GM18508 (cell line): ENCODE results near the gene SLC16A7.
A peak's percentile ranks its signal among the peaks of the same experiment; 100 is the strongest.
"Not testable (repeated sequence)": the region's sequence is repeated elsewhere in the genome, so short reads cannot be mapped to it uniquely, and the experiment has no call there.

Experiments used
- ATAC-seq: cut with Tn5 transposase; IDR thresholded peaks from one replicate; pipeline ENCODE4 v1.9.1; 2021; ENCODE audit warnings: moderate number of reproducible peaks; ENCODE audit not compliant: insufficient read depth, unreplicated experiment

SLC16A7 gene

DNA sequence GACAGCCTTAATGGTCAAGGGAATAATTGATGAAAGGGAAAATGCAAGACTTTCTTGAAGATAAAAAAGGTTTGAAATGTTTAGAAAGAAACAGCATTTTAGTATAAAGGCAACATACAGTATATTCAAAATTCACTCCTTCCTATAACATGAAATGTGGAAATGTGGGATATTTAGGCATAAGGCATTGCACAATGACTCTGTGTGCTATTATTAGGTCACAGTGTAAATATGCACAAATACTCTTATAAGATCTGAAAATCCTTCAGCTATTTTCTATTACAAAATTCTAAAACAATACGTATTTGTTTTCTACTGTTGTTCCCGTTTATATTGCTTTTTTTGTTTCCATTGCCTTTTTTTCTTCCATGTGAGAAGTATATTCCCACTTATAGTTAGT lies 127.7 kb downstream of the SLC16A7 start:
- no peak for ATAC-seq

DNA sequence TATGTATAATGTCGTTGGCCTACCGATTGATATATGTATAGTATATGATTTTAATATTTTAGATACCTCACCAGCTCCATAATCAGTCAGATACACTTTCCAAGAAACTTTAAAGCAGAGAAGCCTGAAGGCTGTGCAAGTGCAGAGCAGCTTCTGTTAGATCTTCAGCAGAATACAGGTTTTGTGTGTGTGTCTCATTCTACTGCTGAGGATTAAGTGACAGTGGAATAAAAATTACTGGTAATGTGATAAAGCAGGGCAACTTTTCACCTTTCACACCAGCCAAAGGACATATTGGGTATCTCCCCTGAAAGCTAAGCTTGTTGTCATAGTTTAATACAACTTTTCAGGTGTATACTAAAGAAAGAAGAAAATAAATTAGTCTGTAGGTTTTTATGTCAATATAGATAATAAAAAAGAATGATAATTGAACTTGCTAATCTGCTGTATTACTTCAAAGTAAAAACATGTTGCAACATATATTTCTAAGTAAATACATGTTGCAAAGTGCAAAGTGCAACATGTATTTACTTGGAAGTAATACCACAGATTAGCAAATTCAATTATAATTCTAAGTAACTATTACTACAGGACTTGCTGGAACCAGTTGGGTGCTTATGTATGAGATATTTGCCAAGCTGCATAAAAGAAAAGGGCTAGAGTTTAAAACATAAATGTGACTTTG lies 128.3 kb downstream of the SLC16A7 start:
- ATAC-seq = no peak

DNA sequence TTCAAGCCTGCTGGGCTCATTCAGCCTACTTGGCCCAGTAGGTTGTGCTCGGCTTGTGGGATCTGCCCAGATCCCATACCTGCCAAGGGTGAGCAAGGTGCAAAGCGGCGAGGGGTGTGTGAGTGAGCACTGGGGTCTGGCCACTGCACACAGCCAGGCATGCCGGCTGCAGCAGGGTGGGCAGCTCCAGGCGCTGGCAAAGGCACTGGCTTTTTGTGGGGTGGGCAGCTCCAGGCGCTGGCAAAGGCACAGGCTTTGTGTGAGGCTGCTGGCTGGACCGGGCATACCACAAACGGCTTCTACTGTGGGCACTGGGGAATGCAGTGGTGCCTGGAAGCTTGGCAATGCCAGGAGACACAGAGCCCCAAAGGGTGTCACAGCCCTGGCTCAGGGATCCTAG lies 137.4 kb downstream of the SLC16A7 start:
- ATAC-seq = no peak

DNA sequence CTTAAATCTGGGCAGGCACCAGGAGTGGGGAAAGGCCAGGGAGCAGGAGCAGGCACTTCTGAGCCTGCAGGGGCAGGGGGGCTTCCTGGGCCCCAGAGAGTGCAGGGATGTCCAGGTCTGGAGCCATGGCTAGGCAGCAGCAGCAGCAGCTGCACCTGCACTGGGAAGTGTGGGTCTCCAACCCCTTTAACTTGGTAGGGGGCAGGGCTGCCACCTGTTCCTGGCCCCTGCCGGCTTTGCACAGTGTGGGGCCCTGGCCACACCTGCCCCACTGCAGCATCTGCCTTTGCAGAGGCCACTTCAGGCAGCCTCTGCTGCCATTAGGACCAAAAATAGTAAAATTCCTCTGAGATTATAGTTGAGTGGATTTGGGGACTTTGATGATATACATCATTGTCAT lies 138.5 kb downstream of the SLC16A7 start:
- ATAC-seq = no peak

DNA sequence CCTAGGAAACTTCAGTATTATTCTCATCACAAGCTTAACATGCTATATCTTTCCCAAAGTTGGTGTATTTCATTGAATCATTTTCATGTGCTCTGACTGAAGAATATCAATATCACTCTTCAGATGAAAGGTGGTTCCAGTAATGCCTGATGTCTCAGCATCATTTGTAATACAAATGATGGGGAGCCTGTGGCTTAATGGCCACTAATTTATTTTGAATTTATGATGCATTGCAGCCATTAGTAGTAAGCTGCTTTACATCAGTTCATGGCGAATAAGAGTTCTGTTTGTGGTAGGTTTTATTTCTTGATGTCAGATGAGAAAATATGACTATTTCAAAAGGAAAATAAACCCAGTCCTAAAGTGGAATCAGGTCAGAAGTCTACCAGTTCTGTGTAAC lies 139.4 kb downstream of the SLC16A7 start:
- no peak for ATAC-seq

DNA sequence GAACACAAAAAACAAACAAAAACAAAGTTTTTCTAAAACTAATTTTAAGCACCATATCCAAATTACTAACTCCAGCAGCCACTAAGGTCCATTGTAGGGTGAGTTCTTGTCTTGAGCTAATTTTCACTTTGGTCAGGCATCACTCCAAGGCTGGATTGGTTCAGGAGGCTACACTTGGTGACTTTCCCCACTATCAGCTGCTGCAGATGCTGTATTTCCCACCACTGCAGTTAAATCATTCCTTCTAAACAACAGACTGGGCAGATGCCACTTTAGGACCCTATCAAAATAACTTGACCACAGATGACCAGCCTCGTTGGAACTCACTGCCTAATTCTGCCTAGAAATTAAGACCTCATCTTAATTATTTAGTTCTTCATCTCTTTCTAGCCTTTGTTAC lies 140.5 kb downstream of the SLC16A7 start:
- no peak for ATAC-seq

DNA sequence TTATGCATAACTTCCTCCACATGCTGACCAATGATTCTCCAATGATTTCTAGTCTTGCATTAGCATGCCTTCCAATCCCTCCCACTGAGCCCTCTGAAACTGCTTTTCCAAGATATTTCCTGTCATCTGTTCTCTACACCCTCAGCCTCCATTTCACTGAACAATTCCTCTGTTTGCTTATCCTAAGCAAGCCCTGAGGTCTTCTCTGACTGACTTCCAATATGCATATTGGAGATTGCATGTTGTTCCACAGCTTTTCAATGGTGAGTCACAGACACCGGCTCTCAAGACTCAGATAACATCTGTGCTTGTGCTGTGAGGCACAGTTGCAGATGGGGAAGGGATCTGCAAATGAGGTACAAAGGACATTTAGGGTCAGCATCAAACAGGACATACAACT lies 141.0 kb downstream of the SLC16A7 start:
- ATAC-seq = no peak

DNA sequence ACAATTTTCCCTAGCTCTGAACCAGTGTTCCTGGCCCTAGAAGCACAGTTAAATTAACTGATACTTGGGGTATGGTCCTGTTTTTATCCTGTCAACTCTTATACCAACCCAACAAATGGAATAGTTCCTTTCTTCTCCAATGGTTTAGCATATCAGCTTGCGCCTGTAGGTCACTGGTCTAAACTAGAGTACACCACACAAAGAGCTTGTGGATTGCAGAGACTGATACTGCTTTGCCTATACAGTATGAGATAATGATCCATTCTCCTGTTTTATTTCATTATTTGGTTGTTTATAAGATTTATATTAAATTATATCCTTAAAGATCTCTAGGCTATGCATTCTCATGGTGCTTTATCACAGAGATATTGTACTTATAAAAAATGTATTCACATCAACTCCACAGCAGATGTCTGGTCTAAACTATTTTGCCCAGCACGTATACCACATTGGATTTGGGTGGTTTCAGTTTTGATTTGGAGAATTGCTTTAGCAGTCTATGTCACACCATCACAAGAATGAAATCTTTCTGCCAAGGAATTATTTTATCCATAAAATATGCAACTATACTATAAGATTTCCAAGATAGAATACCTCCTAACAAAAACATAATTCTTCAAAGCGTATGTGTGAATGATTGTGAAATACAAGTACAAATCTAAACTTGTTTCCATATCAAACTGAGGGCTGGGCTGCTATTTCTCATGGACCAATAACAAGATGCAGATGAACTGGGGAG lies 142.1 kb downstream of the SLC16A7 start:
- no peak for ATAC-seq

DNA sequence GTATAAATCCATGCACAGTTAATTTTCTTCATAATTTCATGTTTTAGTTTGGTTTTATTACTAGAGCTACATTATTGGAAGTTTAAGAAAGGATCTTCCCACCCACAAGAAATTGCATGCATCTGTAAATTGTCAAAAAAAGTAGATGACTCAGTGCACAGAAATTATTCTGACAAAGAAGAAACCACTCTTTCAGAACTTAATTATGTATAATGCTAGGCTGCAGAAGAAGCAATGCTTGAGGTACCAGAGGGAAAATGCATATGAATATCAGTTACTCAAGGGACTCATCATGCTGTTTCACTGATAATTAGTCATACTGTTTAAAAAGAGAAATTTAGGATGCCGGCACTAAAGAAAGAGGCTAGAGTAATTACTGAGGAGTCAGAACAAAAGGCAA lies 147.0 kb downstream of the SLC16A7 start:
- ATAC-seq = no peak

DNA sequence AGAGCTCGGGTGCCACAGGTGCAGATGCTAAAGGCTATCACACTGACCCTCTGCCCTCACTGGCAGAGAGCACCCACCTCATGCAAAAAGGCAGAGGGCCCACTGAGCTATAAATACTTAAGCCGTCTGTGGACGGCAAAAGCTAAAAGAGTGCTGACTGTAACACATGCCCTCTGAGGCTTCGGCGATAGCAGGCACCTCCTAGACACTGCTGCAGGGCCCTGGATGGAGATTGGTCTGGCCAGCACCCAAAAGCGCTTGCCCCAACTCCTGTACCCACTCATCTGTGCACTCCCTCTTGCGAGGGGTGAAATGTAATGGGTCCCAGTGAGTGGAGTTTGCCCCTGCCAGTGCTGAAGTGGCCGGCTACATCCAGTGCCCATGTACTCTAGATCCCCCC lies 148.7 kb downstream of the SLC16A7 start:
- no peak for ATAC-seq

DNA sequence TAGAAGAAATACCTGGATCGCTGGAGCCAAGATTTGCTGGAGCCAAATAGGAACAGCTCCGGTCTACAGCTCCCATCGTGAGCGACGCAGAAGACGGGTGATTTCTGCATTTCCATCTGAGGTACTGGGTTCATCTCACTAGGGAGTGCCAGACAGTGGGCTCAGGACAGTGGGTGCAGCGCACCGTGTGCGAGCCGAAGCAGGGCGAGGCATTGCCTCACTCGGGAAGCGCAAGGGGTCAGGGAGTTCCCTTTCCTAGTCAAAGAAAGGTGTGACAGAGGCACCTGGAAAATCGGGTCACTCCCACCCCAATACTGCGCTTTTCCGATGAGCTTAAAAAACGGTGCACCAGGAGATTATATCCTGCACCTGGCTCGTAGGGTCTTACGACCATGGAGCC lies 155.3 kb downstream of the SLC16A7 start:
- not testable (repeated sequence) for ATAC-seq

DNA sequence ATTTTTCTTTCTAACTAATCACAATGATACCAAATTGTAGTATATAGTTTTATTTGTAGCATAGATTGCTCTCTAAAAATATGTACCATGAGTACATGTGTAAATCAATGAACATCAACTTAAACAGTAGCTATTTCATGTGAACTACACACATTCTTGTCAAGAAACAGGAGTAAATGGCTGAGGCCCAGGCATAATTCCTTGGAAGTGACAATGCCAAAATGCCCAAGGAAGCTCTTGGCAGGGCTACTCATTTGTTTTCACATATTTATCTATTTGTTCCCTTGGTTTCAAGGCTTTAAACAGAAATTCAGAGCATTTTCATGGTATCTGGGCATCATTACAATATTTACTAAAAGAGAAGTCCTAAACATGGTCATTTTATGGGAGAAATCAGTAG lies 165.7 kb downstream of the SLC16A7 start:
- ATAC-seq = no peak

DNA sequence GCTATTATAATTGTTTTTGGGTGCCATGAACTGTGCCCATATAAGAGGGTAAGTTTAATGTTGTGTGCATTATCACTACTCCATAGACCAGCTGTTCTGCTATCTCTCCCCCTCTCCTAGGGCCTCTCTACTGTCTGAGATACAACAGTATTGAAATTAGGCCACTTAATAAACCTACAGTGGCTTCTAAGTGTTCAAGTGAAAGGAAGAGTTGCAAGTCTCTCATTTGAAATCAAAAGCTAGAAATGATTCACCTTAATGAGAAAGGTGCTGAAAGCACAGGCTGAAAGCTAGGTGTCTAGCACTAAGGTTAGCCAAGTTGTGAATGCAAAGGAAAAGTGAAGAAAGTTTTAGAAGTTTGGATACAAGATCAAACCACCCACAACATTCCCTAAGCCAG lies 168.0 kb downstream of the SLC16A7 start:
- no peak for ATAC-seq

DNA sequence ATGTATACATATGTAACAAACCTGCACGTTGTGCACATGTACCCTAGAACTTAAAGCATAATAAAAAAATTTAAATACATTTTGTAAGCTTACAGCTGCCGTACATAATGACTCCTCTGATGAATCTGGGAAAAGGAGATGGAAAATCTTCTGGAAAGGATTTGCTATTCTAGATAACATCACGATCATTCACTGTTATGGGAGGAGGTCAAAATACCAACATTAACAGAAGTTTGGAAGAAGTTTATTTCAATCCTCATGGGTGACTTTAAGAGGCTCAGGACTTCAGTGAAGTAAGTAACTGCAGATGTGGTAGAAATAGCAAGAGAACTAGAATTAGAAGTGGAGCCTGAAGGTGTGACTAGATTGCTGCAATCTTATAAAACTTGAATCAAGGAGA lies 172.2 kb downstream of the SLC16A7 start:
- no peak for ATAC-seq

DNA sequence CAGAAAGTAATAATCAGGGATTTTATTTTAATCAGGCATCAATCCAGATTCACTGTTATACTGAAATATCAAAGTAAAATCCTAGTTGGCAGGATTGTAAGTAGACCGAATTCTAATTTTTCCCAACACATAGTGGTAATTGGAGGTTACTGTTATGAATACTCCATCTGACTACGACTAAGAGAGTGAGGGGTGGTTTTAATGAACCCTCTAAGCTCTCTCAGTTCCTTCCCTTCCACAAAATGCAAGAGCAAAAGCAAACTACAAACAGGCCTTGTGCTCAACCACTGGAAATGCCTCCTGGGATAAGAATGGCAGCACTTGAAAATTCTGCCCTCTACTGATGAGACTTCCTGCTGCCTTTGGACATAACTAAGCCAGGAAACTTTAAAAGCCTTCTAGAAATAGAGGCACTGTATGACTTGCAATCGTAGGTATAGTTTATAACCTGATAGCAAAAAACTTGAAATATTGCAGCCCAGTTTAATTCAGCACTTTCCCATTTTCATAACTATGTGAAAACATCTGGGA lies 184.8 kb downstream of the SLC16A7 start:
- ATAC-seq = no peak

DNA sequence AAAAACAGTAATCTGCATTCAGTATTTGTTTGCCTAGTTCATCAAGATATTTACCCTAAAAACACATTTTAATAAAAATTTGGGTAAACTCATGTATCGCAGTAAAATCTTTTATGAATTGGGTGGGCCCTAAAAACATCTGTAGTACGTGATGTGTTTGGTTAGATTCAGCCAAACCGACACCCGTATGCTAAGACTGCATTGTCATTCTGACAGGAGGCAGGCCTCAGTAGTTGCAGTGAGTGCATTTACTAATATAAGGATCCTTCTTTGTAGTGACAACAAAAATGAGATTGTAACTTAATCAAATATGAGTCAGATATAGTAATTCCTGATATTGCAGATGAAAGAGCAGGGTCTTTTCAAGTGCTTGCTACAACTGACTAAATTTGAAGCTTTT lies 191.8 kb downstream of the SLC16A7 start:
- ATAC-seq = no peak

DNA sequence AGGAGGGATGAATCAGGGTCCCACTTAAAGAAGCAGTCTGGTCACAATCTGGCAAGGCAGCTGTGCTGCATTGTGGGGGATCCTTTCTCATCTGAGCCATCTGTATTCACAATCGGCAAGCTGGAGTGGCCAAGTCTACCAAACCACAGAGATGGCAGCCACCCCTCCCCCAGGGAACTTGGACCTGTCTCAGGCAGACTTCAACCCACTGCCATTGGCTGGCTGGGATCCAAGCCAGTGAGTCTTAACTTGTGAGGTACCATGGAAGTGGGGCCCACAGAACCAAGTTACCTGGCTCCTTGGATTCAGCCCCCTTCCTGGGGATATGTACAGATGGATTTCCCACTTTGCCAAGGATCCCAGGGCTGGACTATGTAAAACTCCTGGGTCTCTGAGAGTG lies 196.8 kb downstream of the SLC16A7 start:
- ATAC-seq = no peak

DNA sequence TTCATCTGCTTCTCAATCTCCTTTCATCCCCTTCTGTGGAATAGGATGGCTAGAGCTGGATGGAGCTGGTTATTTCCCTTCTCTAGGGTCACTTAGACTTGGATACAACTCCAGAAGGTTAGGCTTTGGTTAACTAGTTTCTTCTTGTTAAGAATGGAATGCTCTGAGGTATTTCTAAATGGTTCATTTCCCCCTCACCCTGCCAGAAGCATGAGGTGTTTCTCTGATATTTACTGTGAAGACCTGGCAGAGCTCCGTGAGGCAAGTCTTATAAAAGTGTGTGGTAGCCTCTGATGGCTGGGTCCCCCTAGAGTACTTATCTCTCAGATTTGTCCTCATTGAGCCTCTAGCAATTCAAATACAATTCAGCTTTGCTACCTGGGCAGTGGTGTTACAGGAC lies 207.9 kb downstream of the SLC16A7 start:
- no peak for ATAC-seq

DNA sequence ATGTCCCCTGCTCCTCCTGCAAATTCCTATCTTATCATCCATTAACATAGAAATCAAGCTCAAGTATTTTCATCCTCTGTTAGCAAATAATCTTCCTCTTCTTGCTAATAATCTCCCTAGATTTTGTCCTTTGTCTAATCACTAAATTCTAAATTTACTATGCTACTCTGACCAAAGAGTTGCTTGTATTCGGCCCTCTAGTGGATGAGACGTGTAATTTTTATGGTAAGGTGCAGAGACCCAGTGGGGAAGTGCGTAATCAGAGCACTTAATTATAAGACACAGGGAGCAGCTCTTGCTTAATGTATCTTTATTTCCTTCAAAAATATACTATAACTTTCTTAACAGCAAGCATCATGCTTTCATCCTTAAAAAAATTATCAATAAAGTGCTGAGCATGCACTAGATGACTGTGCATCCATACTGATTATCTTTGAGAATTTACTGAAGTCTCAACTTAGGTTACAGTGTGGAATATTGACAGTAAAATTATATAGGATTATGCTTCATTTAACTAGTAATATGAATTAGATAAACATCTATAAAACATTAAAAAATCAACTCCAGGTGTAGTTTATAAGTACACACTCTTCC lies 212.6 kb downstream of the SLC16A7 start:
- peak; percentile 79 for ATAC-seq

DNA sequence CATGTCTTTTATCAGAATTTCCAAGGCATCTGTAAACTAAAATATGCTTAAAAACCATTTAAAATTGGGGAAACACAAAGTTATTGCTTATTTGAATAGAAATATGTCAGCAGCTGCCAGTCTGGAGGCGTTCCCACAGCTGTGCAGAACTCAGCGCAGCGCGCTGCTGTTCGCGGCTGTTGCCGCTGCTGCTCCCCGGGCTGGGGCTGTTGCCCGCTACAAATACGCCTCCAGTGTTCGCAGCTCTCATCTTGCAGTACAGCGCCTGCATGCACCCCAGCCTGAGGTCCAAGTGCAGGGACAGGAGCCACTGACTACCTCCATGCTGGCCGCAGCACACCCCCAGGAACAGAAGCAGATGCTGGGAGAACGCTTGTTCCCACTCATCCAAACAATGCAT lies 216.2 kb downstream of the SLC16A7 start:
- no peak for ATAC-seq

DNA sequence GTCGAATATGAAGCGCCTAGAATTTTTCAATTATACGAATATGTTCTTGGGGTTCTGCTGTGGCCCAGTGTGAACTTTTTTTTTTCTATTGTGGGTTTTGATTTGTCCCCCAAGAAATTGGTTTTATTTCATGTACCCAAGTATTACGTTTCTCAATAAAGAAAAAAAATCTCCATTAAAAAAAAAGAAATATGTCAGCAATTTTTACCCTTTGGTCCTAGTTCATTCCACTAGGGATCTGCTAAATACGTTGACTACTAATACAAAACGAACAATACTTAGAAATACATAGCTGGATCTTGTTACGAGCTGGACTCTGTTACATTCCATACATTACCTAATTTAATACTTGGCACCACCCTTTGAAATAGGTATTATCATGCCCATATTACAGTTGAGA lies 216.9 kb downstream of the SLC16A7 start:
- no peak for ATAC-seq
